OCI-LY3 (cell line): Measurements from ENCODE around the gene METTL21C.

Experiments
- EZH2phosphoT487 ChIP-seq: fragments of 200-600 bp; shearing (Covaris generic); IDR thresholded peaks from 2 replicates; pipeline ENCODE4 v1.6.1; 2018; ENCODE audit warnings: antibody characterized with exemption, mixed run types, low read depth
- TF ChIP-seq, protein P1 (sequence below): fragments of 200-600, 300-600 bp; sonication (generic); IDR thresholded peaks from 2 replicates; pipeline ENCODE4 v1.5.1; 2014; ENCODE audit warnings: antibody characterized with exemption, low read length, low read depth

DNA sequence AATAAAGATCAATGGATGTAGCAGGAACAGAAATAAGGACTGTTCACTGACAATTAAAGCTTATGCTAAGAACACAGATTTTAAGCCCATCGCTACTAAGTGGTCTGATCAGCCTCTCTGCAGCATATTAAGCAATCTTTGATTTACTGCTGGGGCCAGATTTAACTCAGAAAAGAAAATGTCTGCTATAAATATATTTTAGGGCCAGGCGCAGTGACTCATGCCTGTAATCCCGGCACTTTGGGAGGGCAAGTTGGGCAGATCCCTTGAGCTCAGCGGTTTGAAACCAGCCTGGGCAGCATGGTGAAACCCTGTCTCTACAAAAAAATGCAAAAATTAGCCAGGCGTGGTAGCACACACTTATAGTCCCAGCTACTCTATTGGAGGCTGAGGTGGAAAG lies 43.0 kb downstream of the METTL21C start:
- TF ChIP-seq EZH2phosphoT487 = no peak
- TF ChIP-seq, protein P1, sequence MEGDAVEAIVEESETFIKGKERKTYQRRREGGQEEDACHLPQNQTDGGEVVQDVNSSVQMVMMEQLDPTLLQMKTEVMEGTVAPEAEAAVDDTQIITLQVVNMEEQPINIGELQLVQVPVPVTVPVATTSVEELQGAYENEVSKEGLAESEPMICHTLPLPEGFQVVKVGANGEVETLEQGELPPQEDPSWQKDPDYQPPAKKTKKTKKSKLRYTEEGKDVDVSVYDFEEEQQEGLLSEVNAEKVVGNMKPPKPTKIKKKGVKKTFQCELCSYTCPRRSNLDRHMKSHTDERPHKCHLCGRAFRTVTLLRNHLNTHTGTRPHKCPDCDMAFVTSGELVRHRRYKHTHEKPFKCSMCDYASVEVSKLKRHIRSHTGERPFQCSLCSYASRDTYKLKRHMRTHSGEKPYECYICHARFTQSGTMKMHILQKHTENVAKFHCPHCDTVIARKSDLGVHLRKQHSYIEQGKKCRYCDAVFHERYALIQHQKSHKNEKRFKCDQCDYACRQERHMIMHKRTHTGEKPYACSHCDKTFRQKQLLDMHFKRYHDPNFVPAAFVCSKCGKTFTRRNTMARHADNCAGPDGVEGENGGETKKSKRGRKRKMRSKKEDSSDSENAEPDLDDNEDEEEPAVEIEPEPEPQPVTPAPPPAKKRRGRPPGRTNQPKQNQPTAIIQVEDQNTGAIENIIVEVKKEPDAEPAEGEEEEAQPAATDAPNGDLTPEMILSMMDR = no peak
